GM19467 (cell line): ENCODE measurements around the gene MARCO.
"Not testable (repeated sequence)": the region's sequence is repeated elsewhere in the genome, so short reads cannot be mapped to it uniquely, and the experiment has no call there.

Experiments
- ATAC-seq: cut with Tn5 transposase; IDR thresholded peaks from one replicate; pipeline ENCODE4 v1.9.1; 2021; ENCODE audit warnings: mild to moderate bottlenecking, moderate library complexity; ENCODE audit not compliant: unreplicated experiment

MARCO gene

DNA sequence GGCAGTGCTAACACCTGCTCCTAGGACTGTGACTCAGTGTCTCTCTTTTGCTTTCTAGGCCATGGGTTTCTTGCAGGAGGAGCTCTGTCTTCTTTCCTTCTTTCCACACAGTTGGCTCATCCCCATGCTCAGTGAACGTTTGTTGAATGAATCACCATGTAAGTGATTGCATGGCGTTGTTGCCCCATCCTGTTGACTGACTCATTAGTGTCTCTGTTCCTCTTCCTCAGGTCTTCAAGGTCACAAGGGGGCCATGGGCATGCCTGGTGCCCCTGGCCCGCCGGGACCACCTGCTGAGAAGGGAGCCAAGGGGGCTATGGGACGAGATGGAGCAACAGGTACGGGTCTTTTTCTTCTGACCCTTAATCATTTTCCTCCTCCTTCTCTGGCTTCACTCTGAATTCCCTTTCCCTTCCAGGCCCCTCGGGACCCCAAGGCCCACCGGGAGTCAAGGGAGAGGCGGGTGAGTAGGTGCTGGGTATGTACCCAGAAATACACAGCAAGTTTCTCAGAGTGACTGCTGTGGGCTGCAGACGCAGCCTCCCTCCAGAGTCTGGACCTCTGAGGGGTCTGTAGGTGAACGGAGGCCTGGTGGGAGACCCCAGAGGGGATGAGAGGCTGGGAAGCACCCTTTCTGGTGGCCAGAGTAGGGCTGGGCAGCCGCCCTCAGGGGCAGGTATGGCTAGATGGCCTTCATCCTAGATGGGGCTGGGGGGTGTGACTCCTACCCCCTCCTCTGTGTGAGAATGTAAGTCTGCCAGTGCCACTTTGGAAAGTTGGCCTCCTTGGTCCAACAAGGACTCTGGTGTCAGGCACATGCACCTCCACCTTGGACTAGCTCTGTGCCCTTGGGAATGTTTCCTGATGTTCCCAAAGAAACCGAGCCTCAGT lies 32.4 kb downstream of the MARCO start:
- ATAC-seq: no peak

DNA sequence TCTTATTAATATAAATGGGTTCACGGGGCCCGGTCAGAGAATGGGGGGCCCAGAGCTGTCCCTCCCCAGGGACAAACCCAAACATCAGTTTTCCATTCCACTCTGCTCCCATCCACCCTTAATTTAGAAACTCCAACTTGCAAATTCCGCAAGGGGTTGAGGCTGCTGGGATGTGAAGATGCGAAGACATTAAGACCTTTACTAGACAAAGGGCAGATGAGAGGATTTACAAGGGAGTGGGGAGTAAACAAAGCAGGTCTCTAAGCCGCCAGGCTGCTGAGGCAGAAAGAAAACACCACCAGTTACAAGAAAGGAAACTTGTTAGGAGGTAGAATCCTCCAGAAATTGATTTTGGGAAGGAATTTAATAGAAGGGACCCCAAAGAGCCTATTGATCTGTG lies 33.1 kb downstream of the MARCO start:
- ATAC-seq: no peak

DNA sequence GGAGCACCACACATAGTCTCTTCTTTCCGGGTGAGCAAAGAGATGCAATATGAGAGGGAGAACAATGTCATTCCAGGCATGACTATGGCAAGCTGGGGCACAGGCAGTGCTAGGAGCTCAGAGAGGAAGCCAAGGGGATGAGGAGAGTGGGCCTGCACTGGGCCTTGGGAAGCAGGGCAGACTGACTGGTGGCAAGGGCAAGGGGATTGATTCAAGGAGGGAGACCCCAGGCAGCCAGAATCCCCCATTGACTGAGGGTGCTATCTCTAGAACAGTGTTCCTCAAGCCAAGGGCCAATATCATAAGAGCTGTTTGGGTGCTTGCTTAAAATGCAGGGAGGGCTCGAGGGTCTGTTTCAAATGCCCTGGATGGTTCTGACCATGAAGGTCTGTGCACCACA lies 36.1 kb downstream of the MARCO start:
- no peak for ATAC-seq

DNA sequence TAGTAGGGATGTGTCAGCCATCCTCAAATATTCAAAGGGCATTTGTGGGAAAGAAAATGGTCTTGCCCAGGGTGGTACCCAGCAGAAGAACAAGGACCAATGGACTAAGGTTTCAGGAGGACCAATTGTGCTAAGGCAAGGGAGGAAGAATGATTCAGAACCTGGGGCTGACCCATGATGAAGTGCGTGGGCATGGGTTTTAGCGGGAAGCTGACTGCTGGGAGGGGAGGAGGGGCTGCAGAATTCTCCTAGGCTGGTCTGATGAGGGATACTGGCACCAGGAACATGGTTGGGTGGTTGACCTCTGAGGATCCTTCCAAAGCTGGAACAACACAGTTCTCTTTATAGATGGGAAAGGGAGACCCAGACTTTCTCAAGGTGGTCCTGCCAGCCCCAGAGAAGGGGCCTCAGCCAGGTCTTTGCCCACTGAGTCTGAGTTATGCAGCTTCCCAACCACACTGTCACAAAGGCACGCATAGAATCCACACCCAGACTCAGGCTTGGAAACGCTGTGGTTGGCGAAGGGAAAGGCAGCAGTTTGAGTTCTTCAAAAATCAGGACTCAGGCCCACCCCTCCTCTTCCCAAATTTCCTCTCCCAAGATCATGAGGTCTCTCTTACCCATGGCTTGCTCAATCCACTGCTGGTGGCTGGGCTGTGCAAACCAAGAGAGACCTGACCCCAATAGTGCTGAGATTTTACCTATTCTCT lies 37.3 kb downstream of the MARCO start:
- ATAC-seq: no peak

DNA sequence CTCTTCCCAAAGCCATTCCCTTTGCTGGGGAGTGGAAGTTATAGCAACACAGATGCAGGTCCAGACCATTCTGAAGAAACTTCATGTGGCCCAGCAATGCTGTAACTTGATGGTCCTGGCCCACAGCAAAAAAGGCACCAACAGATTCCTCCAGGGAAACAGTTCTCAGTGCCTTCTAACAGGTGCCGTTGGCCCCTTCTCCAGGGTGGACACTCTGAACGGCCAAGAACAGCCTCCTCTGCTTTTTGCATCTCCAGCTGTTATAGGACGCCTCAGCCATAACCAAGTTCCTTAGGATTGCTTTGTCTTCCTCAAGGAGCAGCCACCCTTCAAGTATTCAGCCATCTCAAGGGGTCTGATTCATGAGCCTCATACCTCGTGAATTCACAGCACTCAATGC lies 38.0 kb downstream of the MARCO start:
- no peak for ATAC-seq

DNA sequence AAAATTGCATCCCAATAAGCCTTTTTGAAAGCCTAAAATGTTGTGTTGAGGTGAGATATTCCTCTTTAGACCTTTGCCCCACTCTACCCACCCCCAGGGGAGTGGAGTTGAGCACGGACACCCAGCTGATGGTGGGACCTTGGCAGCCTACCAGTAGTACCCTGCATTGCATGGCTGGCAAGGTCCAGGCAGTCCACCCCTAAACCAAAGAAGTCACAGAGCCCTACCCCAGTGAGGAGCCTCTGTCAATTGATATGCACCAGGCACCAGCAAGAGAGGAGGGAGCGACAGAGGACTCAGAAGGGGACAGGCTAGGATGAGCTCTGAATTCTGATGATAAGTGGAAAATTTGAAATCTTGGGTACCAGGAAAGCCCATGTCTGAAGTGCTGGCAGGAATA lies 38.6 kb downstream of the MARCO start:
- no peak for ATAC-seq

DNA sequence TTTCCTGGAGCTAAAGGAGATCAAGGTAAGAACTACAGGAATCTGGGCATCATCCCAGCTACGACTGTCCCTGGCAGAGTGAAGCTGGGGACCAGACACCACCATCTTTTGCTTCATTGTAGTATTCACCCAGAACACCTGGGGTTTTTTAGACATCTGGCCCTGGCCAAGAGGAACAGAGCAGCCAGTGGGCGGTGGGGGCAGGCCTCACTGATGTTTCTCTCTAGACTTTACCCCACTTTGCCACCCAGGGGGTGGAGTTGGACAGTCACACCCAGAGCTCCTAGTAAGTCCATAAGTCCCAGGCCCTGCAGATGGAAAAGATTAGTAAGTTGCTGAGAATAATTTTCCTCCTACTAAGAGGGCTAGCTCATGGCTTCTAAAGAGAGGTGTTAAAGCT lies 39.6 kb downstream of the MARCO start:
- no peak for ATAC-seq

DNA sequence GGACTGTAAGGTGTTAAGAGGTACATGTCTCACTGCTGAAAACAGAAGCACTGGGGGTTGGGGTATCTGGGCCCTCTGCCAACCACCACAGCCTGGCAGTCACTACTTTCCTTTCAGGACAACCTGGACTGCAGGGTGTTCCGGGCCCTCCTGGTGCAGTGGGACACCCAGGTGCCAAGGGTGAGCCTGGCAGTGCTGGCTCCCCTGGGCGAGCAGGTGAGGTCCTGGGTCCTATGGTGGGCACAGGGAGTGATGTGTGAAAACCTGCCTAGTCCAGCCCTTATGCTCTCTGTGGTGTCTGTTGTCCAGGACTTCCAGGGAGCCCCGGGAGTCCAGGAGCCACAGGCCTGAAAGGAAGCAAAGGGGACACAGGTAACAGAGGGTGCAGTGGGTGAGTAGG lies 40.0 kb downstream of the MARCO start:
- no peak for ATAC-seq

DNA sequence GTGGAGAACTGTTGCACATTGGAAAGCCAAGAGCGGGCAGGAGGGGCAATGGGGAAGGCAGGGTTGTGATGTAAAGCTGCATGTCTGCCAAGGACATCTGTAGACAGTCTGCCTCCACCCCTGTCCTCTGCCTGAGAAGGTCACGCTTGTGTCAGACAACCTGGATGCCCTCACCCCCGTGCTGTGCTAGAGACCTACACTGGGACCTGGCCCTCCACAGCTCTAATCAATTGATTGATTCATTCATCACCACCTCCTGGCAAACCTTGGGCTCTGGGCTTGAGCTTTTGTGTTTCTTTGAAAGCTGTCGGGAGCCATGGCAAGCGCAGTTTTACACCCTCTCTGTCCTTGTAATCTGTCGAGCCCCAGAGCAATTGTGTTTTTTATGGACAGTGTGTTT lies 41.1 kb downstream of the MARCO start:
- ATAC-seq: no peak

DNA sequence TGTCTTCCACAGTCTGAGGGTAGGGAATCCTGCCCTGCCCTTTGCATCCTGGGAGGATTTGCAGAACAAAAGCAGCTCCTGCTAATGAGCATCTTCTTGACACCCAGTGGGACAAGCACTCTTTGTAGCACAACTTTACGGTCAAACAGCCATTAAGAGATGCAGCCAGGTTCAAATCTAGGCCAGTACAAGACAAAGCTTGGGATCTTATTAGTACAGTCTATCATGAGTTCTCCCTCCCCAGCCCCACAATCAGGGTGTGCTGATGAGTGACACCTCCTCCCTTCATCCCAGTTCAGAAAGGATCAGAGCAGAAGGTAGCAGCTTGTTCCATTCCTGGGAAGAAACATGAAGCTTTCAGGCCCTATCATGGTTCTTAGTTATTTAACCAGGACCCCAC lies 41.9 kb downstream of the MARCO start:
- ATAC-seq: no peak

DNA sequence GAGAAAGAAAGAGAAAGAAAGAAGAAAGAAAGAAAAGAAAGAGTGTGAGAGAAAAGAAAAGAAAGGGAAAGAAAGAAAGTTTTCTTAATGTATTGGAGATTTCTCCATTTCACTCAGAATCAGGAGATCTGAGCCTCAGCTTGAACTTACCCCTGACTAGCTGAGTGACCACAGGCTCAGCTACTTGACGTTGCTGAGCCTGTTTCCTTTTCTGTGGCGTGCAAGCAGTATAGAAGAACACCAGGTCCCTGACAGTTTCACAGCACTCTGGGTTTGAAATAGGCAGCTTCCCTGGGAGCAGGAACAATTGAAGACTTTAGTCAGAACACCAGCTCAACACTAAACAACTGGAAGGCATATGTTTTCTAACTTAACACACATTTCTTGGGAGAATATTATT lies 44.7 kb downstream of the MARCO start:
- ATAC-seq: no peak

DNA sequence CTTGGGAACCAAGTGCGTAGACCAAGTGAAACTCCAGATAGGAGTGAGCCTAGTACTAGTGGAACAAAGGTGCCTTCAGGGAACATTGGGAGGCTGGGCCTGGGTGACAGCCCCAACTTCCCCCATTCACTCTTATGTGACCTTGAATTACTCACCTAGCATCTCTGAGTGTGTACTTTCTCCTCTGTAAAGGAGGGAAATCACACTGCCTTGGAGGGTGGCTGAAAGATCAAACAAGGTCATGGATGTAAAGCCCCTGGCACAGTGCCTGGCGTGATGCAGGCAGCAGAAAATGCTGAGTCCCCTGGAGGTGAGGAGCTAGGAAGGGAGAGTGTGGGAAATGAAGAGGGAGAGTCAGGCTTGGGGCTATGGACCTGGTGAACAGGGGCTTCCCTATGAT lies 45.9 kb downstream of the MARCO start:
- ATAC-seq: no peak

DNA sequence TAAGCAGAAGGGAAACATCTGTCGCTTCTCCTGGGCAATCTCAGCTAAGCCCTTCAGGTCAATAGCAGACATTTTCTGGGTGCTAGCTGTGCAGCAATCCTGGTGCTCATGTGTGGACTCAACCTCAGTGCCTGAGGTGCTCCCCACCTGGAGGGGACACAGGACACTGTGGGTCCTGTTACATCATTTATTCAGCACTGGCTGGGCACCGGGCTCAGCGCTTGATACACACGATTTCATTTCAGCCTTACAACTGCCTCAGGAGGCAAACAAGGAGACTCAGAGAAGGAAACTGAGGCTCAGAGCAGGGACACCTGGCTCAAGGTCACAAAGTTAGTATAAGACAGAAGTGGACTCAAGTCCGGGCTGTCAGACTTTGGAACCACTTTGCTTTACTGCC lies 46.7 kb downstream of the MARCO start:
- ATAC-seq: no peak

DNA sequence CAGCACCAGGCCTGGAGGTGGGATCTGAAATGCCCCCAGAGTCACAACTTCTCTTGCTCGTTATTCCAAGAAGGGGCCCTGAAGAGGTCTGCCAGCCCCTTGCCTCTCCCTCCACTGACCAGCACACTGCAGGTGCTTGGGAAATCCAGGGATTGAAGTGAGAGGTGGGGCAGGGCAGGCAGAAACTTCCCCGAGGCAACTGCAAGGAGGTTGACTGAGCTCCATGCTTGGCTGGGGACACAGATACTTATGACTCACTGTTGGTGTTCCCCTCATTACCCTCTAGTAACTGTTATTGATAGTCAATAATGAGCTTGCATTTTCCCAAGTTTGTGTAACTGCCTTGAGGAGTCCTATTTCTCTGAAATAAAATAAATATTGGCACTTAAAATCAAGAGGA lies 47.5 kb downstream of the MARCO start:
- ATAC-seq: no peak

DNA sequence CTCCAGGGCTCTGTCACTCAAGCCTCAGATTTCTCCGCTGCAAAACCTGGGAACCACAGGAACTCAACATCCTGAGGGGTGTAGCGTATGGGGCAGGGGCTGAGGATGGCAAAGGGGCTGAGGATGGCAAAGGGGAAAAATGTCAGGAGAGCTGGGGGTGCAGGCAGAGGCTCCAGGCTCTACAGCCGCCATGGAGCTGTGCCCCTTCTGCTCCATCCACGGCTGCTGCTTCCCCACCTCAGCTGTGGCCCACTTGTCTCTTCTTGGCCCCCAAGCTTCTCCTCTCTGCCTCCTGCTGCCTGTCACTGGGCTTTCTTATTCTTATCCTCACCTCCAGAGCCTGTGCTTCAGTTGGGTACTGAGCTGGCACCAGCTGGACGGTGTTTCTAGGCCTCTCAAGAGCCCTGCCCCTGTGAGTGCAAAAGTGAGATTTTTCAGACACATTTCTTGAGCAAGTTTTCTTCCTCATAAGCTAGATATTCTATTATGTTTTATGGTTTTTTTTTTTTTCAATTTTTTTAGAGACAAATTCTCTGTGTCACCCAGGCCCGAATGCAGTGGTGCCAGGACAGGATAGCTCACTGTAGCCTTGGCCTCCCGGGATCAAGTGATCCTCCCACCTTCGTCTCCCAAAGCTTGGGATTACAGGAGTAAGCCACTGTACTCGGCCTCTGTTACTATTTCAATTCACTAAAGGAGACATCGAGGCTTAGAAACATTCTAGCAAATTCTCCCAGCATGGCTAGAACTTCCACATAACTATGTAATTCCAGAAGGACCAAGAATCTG lies 49.0 kb downstream of the MARCO start:
- no peak for ATAC-seq

DNA sequence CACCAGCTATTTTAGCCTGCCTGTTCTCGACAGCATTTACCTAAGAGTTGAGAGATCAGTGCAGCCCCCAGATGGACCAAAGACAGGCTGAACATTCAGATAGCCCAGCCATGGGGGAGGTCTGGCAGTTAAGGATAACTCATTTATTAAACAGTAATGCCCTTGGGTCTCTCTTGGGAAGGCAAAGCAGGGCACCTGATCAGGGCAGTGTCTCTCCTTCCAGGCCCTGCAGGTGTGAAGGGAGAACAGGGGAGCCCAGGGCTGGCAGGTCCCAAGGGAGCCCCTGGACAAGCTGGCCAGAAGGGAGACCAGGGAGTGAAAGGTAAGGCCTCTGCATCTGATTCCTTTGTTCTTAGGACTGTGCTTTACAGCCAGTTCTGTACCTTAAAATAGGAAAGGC lies 49.6 kb downstream of the MARCO start:
- ATAC-seq: no peak

DNA sequence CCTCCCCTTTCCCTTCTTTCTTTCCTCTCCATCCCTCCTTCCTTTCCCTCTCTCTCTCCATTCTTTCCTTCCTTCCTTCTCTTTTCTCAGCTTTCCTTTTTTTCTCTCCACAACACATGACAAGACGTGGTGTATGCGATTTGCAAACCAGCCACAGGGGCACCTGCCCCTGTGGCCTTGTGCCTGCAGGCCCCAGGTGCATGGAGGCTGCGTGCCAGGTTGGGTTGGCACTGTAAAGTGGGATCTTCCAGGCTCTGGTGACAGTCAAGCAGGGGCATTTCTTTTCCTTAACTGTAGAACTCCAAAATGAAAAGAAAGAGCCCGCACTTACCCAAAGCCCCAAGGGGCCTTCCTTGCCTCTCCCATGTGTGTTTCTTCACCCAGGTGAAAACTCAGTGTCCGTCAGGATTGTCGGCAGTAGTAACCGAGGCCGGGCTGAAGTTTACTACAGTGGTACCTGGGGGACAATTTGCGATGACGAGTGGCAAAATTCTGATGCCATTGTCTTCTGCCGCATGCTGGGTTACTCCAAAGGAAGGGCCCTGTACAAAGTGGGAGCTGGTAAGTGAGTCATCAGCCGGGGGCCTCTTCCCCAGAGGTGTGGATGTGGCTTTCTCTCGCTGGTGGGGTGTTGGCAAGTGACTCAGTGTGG lies 50.9 kb downstream of the MARCO start:
- no peak for ATAC-seq

DNA sequence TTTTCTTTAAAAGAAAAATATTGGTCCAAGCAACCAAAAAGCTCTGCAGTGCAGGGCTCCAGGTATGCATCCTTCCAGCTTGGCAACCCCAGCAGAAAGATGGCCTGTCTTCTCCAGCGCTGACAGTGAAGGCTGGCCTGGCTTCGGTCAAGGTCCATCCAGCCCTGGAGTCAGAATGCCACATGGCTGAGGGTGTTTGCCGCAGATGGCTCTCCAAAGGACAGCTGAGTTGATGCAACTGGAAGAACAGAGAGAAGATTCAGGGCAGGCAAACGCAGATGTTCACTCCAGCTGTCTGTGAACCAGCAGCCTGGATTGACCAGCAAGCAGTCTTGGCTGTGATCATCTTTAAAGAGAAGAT lies 51.4 kb downstream of the MARCO start:
- ATAC-seq: no peak

DNA sequence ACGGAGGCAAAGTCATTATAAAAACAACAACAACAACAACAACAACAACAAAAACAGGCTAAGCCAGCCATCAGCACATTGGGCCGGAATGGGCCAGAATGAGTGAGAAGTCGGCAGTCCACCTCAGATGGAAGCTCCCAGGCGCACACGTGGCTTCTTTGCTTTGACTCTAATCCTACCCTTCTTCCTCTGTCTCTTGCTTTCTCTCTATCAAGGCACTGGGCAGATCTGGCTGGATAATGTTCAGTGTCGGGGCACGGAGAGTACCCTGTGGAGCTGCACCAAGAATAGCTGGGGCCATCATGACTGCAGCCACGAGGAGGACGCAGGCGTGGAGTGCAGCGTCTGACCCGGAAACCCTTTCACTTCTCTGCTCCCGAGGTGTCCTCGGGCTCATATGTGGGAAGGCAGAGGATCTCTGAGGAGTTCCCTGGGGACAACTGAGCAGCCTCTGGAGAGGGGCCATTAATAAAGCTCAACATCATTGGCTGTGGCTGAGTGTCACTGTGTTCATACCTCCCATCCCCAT lies 52.2 kb downstream of the MARCO start:
- no peak for ATAC-seq

DNA sequence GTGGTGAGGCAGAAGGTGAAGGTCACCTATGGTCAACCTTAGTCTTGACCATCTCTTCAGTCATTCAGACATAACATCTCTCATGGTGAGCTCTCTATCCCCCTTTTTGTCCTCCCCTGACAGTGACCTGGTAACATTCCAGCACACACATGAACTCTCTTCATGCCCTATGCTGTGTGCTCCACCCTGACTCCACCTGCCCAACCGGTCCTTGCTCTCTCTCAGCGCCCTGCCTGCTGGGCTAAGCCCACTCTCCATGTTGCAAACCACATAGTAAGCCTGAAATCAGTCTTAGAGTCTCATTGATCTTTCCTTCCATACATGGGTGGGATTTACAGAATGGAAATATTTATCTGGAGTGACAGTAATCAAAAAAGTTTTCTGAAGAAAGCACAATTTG lies 52.8 kb downstream of the MARCO start:
- ATAC-seq: no peak

DNA sequence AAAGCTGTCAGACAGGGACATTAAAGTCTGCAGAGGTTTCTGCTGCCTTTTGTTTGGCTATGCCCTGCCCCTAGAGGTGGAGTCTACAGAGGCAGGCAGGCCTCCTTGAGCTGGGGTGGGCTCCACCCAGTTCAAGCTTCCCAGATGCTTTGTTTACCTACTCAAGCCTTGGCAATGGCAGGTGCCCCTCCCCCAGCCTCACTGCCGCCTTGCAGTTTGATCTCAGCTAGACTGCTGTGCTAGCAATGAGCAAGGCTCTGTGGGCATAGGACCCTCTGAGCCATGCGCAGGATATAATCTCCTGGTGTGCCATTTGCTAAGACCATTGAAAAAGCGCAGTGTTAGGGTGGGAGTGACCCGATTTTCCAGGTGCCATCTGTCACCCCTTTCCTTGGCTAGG lies 61.9 kb downstream of the MARCO start:
- not testable (repeated sequence) for ATAC-seq
